Esophagus squamous epithelium (tissue), 5 donors: ENCODE results near the gene HAPLN3. TPM values are rescaled to one million over a fixed set of nuclear protein-coding genes. Genes with fewer than 3 reads are reported as not detected.

Experiments used
- DNase-seq: peaks from one replicate; lab custom pipeline; 2025; lab: John Stamatoyannopoulos, UW
- H3K27ac ChIP-seq, 4 donors: fragments of 200-600 bp; sonication (generic); one replicate each; pipeline ENCODE4 v1.5.1; 2016 to 2019; ENCODE audit warnings: mild to moderate bottlenecking in 1 of 4
- H3K27me3 ChIP-seq, 4 donors: fragments of 200-600 bp; sonication (generic); 1 replicate in 3 of 4; 2 replicates in 1 of 4; pipeline versions ENCODE4 v1.5.1 to v1.6.0; 2017 to 2021; ENCODE audit warnings: antibody characterized with exemption in 1 of 4
- H3K36me3 ChIP-seq, 3 donors: fragments of 200-600 bp; sonication (generic); one replicate each; pipeline ENCODE4 v1.5.1; 2016 to 2019
- H3K4me1 ChIP-seq, 3 donors: fragments of 200-600 bp; sonication (generic); one replicate each; pipeline ENCODE4 v1.5.1; 2017 to 2019
- H3K4me3 ChIP-seq, 4 donors: fragments of 200-600 bp; sonication (generic); 1 replicate in 3 of 4; 2 replicates in 1 of 4; pipeline ENCODE4 v1.5.1; 2016 to 2019; ENCODE audit warnings: mild to moderate bottlenecking in 2 of 4, moderate library complexity in 1 of 4
- H3K9me3 ChIP-seq, 3 donors: fragments of 200-600 bp; sonication (generic); one replicate each; pipeline ENCODE4 v1.5.1; 2016 to 2019
- POLR2A ChIP-seq, 4 donors: fragments of 450-650 bp; IDR thresholded peaks; one replicate each; pipeline ENCODE4 v1.6.1; 2017; ENCODE audit warnings: antibody characterized with exemption in 4 of 4, mild to moderate bottlenecking in 4 of 4, moderate library complexity in 3 of 4
- WGBS, 2 donors: methylation state at CpG; one replicate each; pipeline ENCODE4 v1.1.5; 2018; 5-methylcytosine and 5-hydroxymethylcytosine counted together
- intact Hi-C: fragments of 100-400 bp; cut with DNase I; formaldehyde crosslinking; loops from one replicate; pipeline ENCODE4 v1.15.0; 2022
- total RNA-seq, 4 donors: library from RNA; depleted of rRNA; stranded (reverse); fragments of >200 nt; gene quantifications; one replicate each; pipeline ENCODE4 v1.1.0, GENCODE V29; 2016
- TF ChIP-seq, protein P1 (sequence below), 6 experiments: fragments of 450-650 bp in 4 of 6; fragments of 200-600 bp in 2 of 6; sonication (generic) in 2 of 6; IDR thresholded peaks; one replicate each; pipeline ENCODE4 v1.5.1; 2016 to 2019; ENCODE audit warnings: antibody characterized with exemption in 6 of 6, mild to moderate bottlenecking in 4 of 6, moderate library complexity in 4 of 6
- donor health status: DM: yes; HTN: yes; CAD: no.

Gene HAPLN3
- total RNA-seq, 4 donors from 2014 or later = 3.1 to 9.4 (median 7.8) TPM

DNA sequence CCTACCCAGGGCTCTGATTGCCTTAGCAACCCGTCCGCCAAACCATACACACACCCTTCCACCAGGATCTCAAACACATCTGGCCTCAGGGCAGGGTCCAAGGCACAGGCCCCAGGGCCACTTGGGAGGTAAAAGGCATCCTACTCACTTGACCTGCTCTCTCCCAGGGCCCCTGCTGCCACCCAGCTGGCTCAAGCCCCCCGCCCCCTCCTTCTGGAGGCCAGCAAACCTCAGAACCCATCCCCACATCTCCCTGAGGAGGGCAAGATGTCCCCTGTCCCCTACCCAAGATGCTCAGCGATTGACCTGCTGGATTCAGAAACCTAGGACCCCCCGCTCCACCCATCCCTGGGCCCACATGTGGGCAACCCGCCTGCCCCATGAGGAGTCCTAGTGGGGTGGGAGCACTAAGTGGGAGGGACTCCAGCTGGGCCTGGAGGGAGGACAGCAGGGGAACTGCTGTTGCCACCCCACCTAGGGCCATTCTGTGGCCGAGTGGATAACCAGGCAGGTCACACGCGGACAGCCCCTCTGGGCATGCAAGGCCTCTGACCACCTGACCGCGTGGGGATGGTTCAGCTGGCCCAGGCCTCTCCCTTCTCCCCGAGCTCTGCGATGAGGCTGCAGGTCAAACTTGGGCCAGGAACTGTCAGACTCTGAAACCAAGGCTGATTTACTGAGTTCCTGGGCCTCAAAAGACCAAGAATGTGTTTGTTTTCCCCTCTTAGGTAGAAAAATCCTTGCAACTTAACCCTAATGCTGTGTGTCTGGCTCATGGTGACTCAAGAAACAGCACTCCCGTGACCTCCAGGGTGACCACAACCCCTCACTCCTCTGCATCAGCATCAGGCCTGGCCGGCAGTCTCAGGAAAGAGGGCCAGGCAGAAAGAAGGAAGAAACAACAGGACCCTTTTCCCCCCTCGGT lies 13.6 kb upstream of the HAPLN3 start:
- Histone ChIP-seq H3K36me3 (peaks cover 11 to 61% (median 19%) of the 10 kb centered on the region in 3 donors), H3K4me3 (peak overlapping the region in 2 of 4 donors; percentile 1 to 30), H3K9me3 (no peaks in the 10 kb centered on the region), H3K27ac (peak overlapping the region in 2 of 4 donors; percentile 5 to 13), H3K27me3 (no peaks in the 10 kb centered on the region), H3K4me1 (peaks cover 7 to 79% (median 52%) of the 10 kb centered on the region in 3 donors)
- WGBS, 2 donors = 88% methylated on average over 5 of the region's 16 CpGs; no CpG with 5 or more reads in 1 of the 2 donors
- intact Hi-C loops = loop anchor here (5.0 to 10.0 kb wide), 2 partner anchors 108 to 266 kb away; no protein-coding TSS in a partner anchor
- TF ChIP-seq, protein P1, sequence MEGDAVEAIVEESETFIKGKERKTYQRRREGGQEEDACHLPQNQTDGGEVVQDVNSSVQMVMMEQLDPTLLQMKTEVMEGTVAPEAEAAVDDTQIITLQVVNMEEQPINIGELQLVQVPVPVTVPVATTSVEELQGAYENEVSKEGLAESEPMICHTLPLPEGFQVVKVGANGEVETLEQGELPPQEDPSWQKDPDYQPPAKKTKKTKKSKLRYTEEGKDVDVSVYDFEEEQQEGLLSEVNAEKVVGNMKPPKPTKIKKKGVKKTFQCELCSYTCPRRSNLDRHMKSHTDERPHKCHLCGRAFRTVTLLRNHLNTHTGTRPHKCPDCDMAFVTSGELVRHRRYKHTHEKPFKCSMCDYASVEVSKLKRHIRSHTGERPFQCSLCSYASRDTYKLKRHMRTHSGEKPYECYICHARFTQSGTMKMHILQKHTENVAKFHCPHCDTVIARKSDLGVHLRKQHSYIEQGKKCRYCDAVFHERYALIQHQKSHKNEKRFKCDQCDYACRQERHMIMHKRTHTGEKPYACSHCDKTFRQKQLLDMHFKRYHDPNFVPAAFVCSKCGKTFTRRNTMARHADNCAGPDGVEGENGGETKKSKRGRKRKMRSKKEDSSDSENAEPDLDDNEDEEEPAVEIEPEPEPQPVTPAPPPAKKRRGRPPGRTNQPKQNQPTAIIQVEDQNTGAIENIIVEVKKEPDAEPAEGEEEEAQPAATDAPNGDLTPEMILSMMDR (IDR thresholded peaks at IDR 0.05) = no peak
- no peak for TF ChIP-seq POLR2A (IDR thresholded peaks at IDR 0.05)
- no peak for DNase-seq

DNA sequence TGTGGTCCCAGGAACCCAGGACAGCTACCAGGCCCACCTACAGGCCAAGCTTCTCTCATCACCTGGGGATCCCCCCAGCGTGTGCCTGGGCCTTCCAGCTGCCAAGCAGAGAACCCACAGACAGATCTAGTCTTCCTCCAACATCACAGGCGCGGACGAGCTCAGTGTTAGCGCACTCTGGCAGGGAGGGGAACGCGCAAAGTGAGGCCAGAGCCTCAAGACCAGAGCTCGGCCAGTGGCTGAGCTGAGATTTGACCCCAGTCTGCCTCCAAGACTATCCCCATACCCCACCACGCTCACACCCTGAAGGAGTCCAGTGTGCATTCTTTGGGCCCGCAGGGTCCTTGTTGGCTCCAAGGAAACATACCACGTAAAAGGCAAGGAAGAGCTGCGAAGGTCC lies 12.8 kb upstream of the HAPLN3 start:
- 85 to 86% methylated on average over 4 to 11 of the region's 12 CpGs for WGBS, 2 donors
- H3K27me3 ChIP-seq = no peaks in the 10 kb centered on the region
- peaks cover 7 to 70% (median 51%) of the 10 kb centered on the region in 3 donors for H3K4me1 ChIP-seq
- TF ChIP-seq POLR2A (IDR thresholded peaks at IDR 0.05) = no peak
- TF ChIP-seq, protein P1 (IDR thresholded peaks at IDR 0.05) = no peak
- no peak for DNase-seq
- H3K9me3 ChIP-seq = no peaks in the 10 kb centered on the region
- H3K4me3 ChIP-seq = no peak overlapping the region
- H3K27ac ChIP-seq = no peak overlapping the region
- H3K36me3 ChIP-seq = peaks cover 14 to 70% (median 24%) of the 10 kb centered on the region in 3 donors
- intact Hi-C loops = loop anchor here (5.0 to 10.0 kb wide), 2 partner anchors 109 to 267 kb away; no protein-coding TSS in a partner anchor

GRCh38 chr15:88907111-88907510 lies 11.8 kb upstream of the HAPLN3 start:
- Histone ChIP-seq H3K36me3 (peaks cover 14 to 80% (median 31%) of the 10 kb centered on the region in 3 donors), H3K27me3 (no peaks in the 10 kb centered on the region), H3K4me3 (no peak overlapping the region), H3K27ac (no peak overlapping the region), H3K4me1 (peaks cover 3 to 60% (median 47%) of the 10 kb centered on the region in 3 donors), H3K9me3 (no peaks in the 10 kb centered on the region)
- 75 to 92% methylated on average over 6 to 7 of the region's 14 CpGs for WGBS, 2 donors
- intact Hi-C loops = loop anchor here (5.0 to 10.0 kb wide), 2 partner anchors 110 to 268 kb away; no protein-coding TSS in a partner anchor
- DNase-seq = no peak
- TF ChIP-seq POLR2A (IDR thresholded peaks at IDR 0.05) = no peak
- TF ChIP-seq, protein P1 (IDR thresholded peaks at IDR 0.05) = no peak

- H3K36me3 ChIP-seq = peaks cover 16 to 84% (median 34%) of the 10 kb centered on the region in 3 donors
- no peak overlapping the region for H3K27ac ChIP-seq
- no peak for DNase-seq
- intact Hi-C loops = loop anchor here (5.0 to 10.0 kb wide), 2 partner anchors 111 to 268 kb away; no protein-coding TSS in a partner anchor
- no peak overlapping the region for H3K4me3 ChIP-seq
- no peaks in the 10 kb centered on the region for H3K9me3 ChIP-seq
- TF ChIP-seq POLR2A (IDR thresholded peaks at IDR 0.05) = no peak
- TF ChIP-seq, protein P1 (IDR thresholded peaks at IDR 0.05) = no peak
- 89 to 91% methylated on average over 4 to 7 of the region's 7 CpGs for WGBS, 2 donors
- H3K27me3 ChIP-seq = no peaks in the 10 kb centered on the region
- H3K4me1 ChIP-seq = peaks cover 3 to 55% (median 41%) of the 10 kb centered on the region in 3 donors
Measured at GRCh38 chr15:88906551-88906950, 11.2 kb upstream of the HAPLN3 start.
